PC-9 (cell line): ENCODE results near the gene FAM174C.

Experiments
- CTCF ChIP-seq: fragments of 200-600 bp; sonication (generic); conservative IDR thresholded peaks from 2 replicates; pipeline ENCODE4 v1.6.1; 2017; ENCODE audit warnings: mixed run types, antibody characterized with exemption, mild to moderate bottlenecking, moderate library complexity
- EZH2 ChIP-seq: fragments of 200-600 bp; sonication (generic); IDR thresholded peaks from 2 replicates; pipeline ENCODE4 v1.8.0; 2017; ENCODE audit warnings: antibody characterized with exemption, low read depth

DNA sequence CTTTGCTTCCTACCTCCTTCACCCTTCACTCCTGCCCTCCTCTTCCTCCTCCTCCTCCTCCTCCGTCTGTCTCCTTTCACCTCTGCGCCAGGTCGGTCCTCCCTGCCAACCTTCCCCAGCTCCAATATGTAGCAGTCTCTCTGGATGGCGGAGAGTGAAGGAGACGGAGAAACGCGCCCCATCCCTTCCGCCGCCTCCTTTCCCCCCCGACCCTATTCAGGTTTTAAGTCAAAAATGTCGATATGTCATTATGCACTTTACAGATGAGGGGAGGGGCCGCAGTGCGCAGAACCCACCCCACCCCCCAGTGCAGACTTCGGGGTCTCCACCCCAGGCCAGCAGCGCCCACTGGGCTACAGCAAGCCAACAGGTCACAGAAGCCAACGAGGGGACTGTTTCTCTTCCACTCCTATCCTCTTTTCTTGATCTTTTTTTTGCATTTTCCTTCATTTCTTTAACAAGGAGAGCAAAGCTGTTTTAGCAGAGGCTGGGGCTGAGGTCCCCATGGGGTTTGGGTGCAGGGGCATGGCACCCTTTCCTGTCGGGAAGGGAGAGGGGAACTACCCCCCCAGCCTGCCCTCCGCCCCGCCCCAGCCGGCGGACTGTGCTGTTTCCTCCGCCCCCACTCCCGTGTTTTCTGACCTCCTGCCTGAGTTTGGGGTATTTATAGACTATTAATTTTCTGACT lies 17.7 kb upstream of the FAM174C start:
- TF ChIP-seq CTCF: no peak
- no peak for TF ChIP-seq EZH2
